Breast epithelium (tissue), 4 donors: ENCODE measurements around the gene IPO4. TPM values are rescaled to one million over a fixed set of nuclear protein-coding genes. Genes with fewer than 3 reads are reported as not detected.

Experiments used
- DNase-seq, 2 donors: peaks; one replicate each; pipeline ENCODE4 v3.0.0-alpha.2; 2019; ENCODE audit warnings: low spot score in 2 of 2
- H3K27ac ChIP-seq, 2 donors: fragments of 200-600 bp; sonication (generic) in 1 of 2; one replicate each; pipeline ENCODE4 v1.5.1; 2016 to 2019; ENCODE audit warnings: mild to moderate bottlenecking in 1 of 2
- H3K27me3 ChIP-seq, 2 donors: fragments of 200-600 bp; sonication (generic) in 1 of 2; one replicate each; pipeline versions ENCODE4 v1.5.1 to v1.6.0; 2017 to 2019; ENCODE audit warnings: control low read depth in 1 of 2, mild to moderate bottlenecking in 1 of 2
- H3K36me3 ChIP-seq: fragments of 200-600 bp; one replicate; pipeline ENCODE4 v1.5.1; 2019
- H3K4me1 ChIP-seq, 2 donors: fragments of 200-600 bp; sonication (generic); one replicate each; pipeline ENCODE4 v1.5.1; 2016 to 2019; ENCODE audit warnings: control low read depth in 1 of 2
- H3K4me3 ChIP-seq, 3 donors: fragments of 200-600 bp; sonication (generic); 1 replicate in 2 of 3; 2 replicates in 1 of 3; pipeline ENCODE4 v1.5.1; 2016 to 2019; ENCODE audit warnings: mild to moderate bottlenecking in 3 of 3, moderate library complexity in 2 of 3
- H3K9me3 ChIP-seq, 2 donors: fragments of 200-600 bp; sonication (generic) in 1 of 2; one replicate each; pipeline ENCODE4 v1.5.1; 2016 to 2019; ENCODE audit warnings: control low read depth in 1 of 2
- CTCF ChIP-seq, 3 donors: fragments of 450-650 bp; IDR thresholded peaks; one replicate each; pipeline ENCODE4 v1.5.1; 2016 to 2017; ENCODE audit warnings: antibody characterized with exemption in 3 of 3, mild to moderate bottlenecking in 3 of 3, moderate library complexity in 3 of 3
- POLR2A ChIP-seq: fragments of 450-650 bp; IDR thresholded peaks from one replicate; pipeline ENCODE4 v1.6.1; 2016; ENCODE audit warnings: antibody characterized with exemption, mild to moderate bottlenecking, moderate library complexity
- POLR2AphosphoS5 ChIP-seq, 3 donors: sonication (generic); formaldehyde crosslinking; IDR thresholded peaks; one replicate each; pipeline ENCODE4 v1.6.1; 2017; ENCODE audit warnings: antibody characterized with exemption in 3 of 3
- intact Hi-C: fragments of 100-400 bp; cut with DNase I; formaldehyde crosslinking; loops from one replicate; pipeline ENCODE4 v1.15.1; 2023; ENCODE audit warnings: low total_unique reads
- total RNA-seq, 3 donors: library from RNA; depleted of rRNA; stranded (reverse); fragments of >200 nt; gene quantifications; one replicate each; pipeline ENCODE4 v1.1.0, GENCODE V29; 2016

The IPO4 gene
- total RNA-seq, 3 donors from 2014 or later = 17.0 to 41.6 (median 21.7) TPM

GRCh38 chr14:24150061-24150460, 38.6 kb downstream of the IPO4 start:
- no peaks in the 10 kb centered on the region for H3K9me3 ChIP-seq
- H3K4me1 ChIP-seq = peaks cover 4 to 9% of the 10 kb centered on the region in 2 donors
- intact Hi-C loops = no loop called here

GRCh38 chr14:24149302-24149969, 39.2 kb downstream of the IPO4 start:
- H3K9me3 ChIP-seq = no peaks in the 10 kb centered on the region
- H3K4me3 ChIP-seq = no peak overlapping the region
- H3K4me1 ChIP-seq = peaks cover 4 to 9% of the 10 kb centered on the region in 2 donors
- TF ChIP-seq CTCF (IDR thresholded peaks at IDR 0.05) = no peak
- no peak for TF ChIP-seq POLR2AphosphoS5 (IDR thresholded peaks at IDR 0.05)
- TF ChIP-seq POLR2A = no peak
- DNase-seq = no peak
- peaks cover 11% of the 10 kb centered on the region for H3K36me3 ChIP-seq
- H3K27me3 ChIP-seq = no peaks in the 10 kb centered on the region
- intact Hi-C loops = no loop called here
- no peak overlapping the region for H3K27ac ChIP-seq

More at GRCh38 chr14:24150061-24150460, 38.6 kb downstream of the IPO4 start:
- no peak overlapping the region for H3K27ac ChIP-seq
- no peaks in the 10 kb centered on the region for H3K27me3 ChIP-seq
- no peak for DNase-seq
- no peak overlapping the region for H3K4me3 ChIP-seq
- peaks cover 11% of the 10 kb centered on the region for H3K36me3 ChIP-seq
- TF ChIP-seq POLR2AphosphoS5 (IDR thresholded peaks at IDR 0.05) = no peak
- TF ChIP-seq POLR2A = no peak
- no peak for TF ChIP-seq CTCF (IDR thresholded peaks at IDR 0.05)

- Histone ChIP-seq H3K27me3 (no peaks in the 10 kb centered on the region), H3K4me3 (peak overlapping the region; percentile 87 to 95 (median 94)), H3K36me3 (peaks cover 11% of the 10 kb centered on the region), H3K9me3 (no peaks in the 10 kb centered on the region), H3K27ac (peak overlapping the region; percentile 86 to 94), H3K4me1 (peaks cover 4 to 9% of the 10 kb centered on the region in 2 donors)
- intact Hi-C loops = no loop called here
- no peak for TF ChIP-seq POLR2AphosphoS5 (IDR thresholded peaks at IDR 0.05)
- TF ChIP-seq CTCF (IDR thresholded peaks at IDR 0.05) = no peak
- TF ChIP-seq POLR2A = no peak
- no peak for DNase-seq
Observed at GRCh38 chr14:24147761-24148428, 40.7 kb downstream of the IPO4 start.

- DNase-seq = peak; percentile 98
- Histone ChIP-seq H3K4me3 (peak within 1 kb of the TSS; percentile 87 to 95 (median 94)), H3K27ac (peak within 1 kb of the TSS; percentile 86 to 94), H3K36me3 (peaks cover 11% of the 10 kb centered on the region), H3K4me1 (peaks cover 4 to 9% of the 10 kb centered on the region in 2 donors), H3K27me3 (no peaks in the 10 kb centered on the region), H3K9me3 (no peaks in the 10 kb centered on the region)
- TF ChIP-seq POLR2AphosphoS5 (IDR thresholded peaks at IDR 0.05) (peak in 2 of 3 donors; percentile 22 to 39), CTCF (IDR thresholded peaks at IDR 0.05) (peak in 1 of 3 donors; percentile 2), POLR2A (no peak)
- intact Hi-C loops = no loop called here
Observed at GRCh38 chr14:24146978-24147760, 41.4 kb downstream of the IPO4 start, which contains the start of gene RNF31. Gene RNF31, plus strand, starts transcription at chr14:24147498. Its CDS starts 201 bp downstream, at chr14:24147699.
